Measurements from ENCODE around the gene GRSF1.
A peak's percentile ranks its signal among the peaks of the same experiment; 100 is the strongest.

GRSF1 gene

GRCh38 chr4:70838666-70839588 lies 763 bp downstream of the GRSF1 start:
- peak overlapping the region; percentile 96 for H3K4me3 ChIP-seq (ENCODE audit: low read length)
- peak; percentile 34 for DNase-seq (ENCODE audit: low read depth, low spot score)

DNA sequence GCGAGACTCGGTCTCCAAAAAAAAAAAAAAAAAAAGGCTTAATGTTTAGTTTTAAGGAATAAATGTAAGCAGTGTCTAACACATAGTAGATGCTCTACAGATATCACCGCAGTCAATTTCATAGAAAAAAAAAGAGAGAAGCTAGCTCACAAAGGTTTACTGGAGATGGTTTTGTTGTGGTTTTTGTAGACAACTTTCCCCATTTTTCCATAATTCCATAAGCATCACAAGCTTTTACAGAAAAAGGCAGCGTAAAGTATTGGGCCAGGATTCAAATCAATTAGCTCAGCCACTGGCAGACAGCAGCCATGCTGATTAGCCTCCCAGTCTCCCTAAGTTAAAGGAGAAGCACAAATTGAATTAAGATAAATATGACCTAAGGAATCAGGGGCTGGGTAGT lies 1.5 kb downstream of the GRSF1 start:
- peak overlapping the region; percentile 96 for H3K4me3 ChIP-seq (ENCODE audit: low read length)
- DNase-seq (ENCODE audit: low read depth, low spot score), result no peak

DNA sequence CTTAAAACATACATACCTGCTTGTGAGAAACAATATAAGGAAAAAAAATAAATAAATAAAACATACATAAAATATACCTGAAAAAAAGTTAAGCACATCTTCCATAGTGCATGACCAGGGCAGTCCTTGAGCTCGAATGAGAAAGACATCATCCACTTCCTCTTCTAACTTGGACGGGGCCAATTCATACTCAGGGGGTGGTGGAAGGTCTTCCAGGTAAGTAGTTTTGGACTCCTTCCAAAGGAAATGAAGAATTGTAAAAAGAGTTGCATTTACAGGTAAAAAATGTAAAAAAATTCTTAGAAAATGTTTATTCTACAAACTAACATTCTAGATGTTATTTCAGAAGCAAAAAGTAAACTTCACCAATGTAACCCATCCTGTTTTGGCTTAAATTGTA lies 3.6 kb downstream of the GRSF1 start:
- DNase-seq (ENCODE audit: low read depth, low spot score), result no peak
- no peak overlapping the region for H3K4me3 ChIP-seq (ENCODE audit: low read length)

DNA sequence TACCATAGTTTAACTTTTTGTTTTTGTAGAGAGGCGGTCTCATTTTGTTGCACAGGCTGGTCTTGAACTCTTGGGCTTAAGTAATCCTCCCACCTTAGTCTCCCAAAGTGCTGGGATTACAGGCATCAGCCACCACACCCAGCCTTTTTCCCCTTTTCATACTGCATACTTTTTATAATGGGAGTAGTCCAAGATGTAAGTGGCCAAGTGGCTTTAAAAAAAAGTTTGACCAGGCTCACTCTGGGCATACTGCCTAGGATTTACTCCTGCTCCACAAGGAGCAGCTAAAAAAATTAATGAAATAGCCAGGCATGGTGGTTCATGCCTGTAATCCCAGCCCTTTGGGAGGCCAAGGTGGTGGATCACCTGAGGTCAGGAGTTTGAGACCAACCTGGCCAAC lies 6.0 kb downstream of the GRSF1 start:
- DNase-seq (ENCODE audit: low read depth, low spot score), result no peak
- H3K4me3 ChIP-seq (ENCODE audit: low read length), result no peak overlapping the region

DNA sequence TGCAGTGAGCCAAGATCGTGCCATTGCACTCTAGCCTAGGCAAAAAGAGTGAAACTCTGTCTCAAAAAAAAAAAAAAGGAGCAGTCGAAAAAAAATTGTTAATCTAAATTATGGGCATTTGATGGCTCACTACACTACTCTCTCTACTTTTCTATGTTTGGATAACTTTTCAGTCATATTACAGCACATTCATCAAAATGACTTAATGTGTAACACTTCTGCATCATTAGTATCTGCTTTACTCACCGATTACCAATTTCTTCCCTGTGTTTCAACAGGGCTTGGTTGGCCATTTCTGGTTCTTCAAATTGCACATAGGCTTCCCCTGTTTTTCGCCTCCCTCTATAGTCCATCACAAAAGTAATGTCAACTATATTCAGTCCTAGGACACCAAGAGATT lies 8.4 kb downstream of the GRSF1 start:
- no peak overlapping the region for H3K4me3 ChIP-seq (ENCODE audit: low read length)
- DNase-seq (ENCODE audit: low read depth, low spot score), result no peak

GRCh38 chr4:70830054-70830453 lies 9.6 kb downstream of the GRSF1 start:
- no peak overlapping the region for H3K4me3 ChIP-seq (ENCODE audit: low read length)
- no peak for DNase-seq (ENCODE audit: low read depth, low spot score)

DNA sequence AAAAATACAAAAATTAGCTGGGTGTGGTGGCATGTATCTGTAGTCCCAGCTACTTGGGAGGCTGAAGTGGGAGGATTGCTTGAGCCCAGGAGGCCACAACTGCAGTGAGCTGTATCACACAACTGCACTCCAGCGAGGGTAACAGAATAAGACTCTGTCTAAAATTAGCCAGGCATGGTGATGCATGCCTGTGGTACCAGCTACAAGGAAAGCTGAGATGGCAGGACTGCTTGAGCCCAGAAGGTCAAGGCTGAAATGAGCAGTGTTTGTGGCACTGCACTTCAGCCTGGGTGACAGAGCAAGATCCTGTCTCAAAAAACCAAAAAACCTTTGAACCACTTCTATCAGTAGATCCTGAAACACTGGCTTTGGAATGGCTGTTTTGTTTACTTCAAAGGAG lies 10.2 kb downstream of the GRSF1 start:
- DNase-seq (ENCODE audit: low read depth, low spot score), result no peak
- no peak overlapping the region for H3K4me3 ChIP-seq (ENCODE audit: low read length)

- H3K4me3 ChIP-seq (ENCODE audit: low read length), result no peak overlapping the region
- no peak for DNase-seq (ENCODE audit: low read depth, low spot score)
Measured at GRCh38 chr4:70829015-70829414, 10.7 kb downstream of the GRSF1 start.

DNA sequence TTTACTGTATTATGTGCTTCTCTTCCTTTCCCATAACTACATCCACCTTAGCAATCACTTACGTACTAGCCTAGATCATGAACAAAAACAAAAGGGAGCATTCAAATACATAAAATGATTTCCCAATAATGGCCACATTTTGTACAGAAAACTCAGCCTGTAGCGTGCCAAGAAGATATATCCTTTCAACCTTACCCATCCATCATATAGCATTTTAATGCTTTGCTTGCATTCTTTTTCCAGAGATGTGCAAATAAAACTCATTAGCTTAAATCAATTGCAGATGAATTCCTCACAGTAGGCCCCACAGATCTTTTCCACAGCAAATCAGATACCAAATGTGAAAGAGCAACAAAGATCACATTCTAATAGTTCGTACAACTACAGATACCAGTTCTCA lies 20.8 kb downstream of the GRSF1 start:
- DNase-seq (ENCODE audit: low read depth, low spot score), result no peak
- H3K4me3 ChIP-seq (ENCODE audit: low read length), result no peak overlapping the region

DNA sequence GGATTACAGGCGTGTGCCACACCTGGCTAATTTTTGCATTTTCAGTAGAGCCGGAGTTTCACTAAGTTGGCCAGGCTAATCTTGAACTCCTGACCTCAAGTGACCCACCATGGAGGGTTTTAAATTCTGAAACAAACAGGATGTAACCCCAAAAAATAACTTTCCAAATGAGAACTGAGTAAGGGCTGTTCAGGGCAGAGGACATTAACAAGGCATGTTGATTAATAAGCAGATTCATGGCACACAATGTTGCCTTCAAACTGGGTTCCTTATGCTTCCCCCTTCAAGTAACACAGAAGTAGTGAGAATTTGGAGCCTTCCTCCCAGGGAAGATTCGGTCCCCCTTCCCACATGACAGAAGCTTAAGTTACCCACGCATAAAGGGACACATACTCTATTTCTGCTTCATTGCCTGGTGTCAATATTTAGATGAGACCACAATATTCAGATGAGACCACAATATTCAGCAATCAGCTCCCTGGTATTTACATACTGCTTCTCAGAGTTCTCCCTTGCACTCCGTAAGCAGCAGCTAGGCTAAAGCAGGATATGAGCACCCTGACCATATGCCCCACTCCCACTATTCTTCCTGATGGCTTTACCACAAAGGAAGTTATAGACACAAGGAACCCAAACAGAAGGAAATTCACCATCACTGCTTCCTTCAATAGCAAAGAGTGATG lies 21.4 kb downstream of the GRSF1 start:
- H3K4me3 ChIP-seq (ENCODE audit: low read length), result no peak overlapping the region
- peak; percentile 18 for DNase-seq (ENCODE audit: low read depth, low spot score)

DNA sequence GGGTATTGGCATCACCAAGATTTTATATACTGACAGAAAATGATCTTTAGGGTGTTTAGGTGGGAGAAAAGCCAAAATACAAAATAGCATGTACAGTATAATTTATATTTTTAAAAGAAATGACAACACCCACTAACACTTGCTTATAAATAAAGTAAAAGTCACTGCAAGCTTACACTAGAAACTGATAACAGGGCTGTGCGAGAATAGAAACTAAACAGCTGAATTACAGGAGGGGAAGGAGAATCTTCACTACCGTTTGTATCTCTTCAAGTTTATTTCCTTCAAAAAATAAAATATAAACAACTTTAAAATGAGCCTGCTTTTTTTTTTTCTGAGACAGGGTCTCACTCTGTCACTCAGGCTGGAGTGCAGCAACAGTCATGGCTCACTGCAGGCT lies 22.8 kb downstream of the GRSF1 start:
- H3K4me3 ChIP-seq (ENCODE audit: low read length), result no peak overlapping the region

GRCh38 chr4:70815370-70815769 lies 24.3 kb downstream of the GRSF1 start:
- H3K4me3 ChIP-seq (ENCODE audit: low read length), result no peak overlapping the region
- DNase-seq (ENCODE audit: low read depth, low spot score), result no peak

More for the DNA sequence above, 22.8 kb downstream of the GRSF1 start:
- DNase-seq (ENCODE audit: low read depth, low spot score), result no peak

DNA sequence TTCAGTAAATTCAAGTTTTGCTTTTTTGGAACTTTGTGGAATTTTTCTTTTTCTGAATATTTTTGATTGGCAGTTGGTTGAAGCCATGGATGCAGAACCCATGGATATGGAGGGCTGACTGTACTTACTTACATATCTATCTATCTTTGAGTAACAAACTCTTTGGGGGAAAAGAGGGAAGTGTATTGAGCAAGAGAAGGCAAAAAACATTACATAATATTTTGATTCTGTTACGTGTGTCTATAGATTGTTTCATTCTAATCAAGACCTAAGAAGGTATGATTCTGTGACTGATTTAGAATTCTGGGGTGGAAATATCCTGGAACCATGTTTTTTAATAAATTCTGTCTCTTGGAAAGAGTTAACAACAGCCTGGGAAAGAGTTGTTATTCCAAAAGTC lies 31.5 kb downstream of the GRSF1 start:
- no peak overlapping the region for H3K4me3 ChIP-seq (ENCODE audit: low read length)
- no peak for DNase-seq (ENCODE audit: low read depth, low spot score)

DNA sequence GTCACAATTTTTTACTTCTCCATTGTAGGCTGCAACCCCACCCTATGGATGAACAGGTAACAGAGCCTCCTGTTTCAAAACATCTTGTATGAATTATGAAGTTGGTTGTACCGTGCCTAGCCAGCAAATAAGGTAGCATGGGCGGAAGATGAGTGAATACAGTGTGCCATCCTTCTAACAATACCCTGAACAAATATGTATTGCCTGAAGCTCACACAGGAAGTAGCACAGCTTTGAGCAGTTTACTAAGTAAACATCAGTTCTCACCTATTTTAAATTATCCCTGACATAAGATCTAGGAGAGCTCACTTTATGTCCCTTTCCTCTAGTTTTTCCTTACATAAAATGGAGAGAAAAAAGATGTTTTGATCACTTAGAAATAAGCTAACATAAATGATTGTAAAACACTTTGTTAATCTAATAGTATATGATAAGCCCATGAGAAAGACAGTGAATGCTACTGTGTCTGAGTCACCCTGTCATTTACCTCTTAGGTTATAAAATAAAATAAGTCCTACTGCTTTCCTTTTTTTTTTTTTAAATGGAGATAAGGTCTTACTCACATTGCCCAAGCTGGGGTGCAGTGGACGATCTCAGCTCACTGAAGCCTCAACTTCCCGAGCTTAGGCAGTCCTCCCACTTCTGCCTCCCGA lies 36.6 kb downstream of the GRSF1 start:
- DNase-seq (ENCODE audit: low read depth, low spot score), result no peak
- H3K4me3 ChIP-seq (ENCODE audit: low read length), result no peak overlapping the region

- peak; percentile 73 for DNase-seq (ENCODE audit: low read depth, low spot score)
- no peak overlapping the region for H3K4me3 ChIP-seq (ENCODE audit: low read length)
Measured at GRCh38 chr4:70801265-70801809, 38.4 kb downstream of the GRSF1 start.

- no peak overlapping the region for H3K4me3 ChIP-seq (ENCODE audit: low read length)
- DNase-seq (ENCODE audit: low read depth, low spot score), result no peak
Measured at GRCh38 chr4:70793626-70794025, 46.1 kb downstream of the GRSF1 start.

DNA sequence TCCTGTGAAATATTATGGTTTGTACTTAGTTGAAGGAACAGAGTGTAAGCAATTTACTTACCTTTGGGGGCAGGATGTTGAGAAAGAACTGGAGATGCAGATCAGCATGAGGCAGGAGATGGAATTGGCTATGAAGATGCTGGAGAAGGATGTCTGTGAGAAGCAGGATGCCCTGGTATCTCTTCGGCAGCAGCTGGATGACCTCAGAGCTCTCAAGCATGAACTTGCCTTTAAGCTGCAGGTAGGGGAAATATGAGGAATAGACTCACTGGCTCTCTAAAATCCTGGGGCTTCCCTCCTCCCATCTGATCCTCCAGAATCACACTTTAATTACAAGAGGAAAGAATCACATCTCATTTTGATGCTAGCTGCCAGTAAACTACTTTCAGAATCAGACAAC lies 51.0 kb downstream of the GRSF1 start:
- no peak for DNase-seq (ENCODE audit: low read depth, low spot score)
- H3K4me3 ChIP-seq (ENCODE audit: low read length), result no peak overlapping the region

DNA sequence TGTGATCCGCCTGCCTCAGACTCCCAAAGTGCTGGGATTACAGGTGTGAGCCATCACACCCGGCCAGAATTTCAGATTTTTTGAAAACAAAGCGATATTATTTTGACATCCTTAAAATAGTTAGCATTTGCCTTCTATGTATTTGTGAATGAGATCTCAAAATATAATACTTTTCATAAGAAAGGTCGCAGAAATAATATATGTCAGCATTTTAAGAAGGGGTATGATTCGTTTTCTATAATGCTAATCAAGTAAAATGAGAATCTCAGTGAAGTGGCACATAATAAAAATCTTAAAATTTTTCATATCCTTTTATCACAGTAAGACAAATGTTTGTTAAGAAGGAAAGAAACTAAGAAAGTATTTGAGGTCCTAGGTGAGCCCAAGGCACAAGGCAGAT lies 52.2 kb downstream of the GRSF1 start:
- no peak overlapping the region for H3K4me3 ChIP-seq (ENCODE audit: low read length)
- DNase-seq (ENCODE audit: low read depth, low spot score), result no peak

GRCh38 chr4:70783096-70783495 lies 56.6 kb downstream of the GRSF1 start:
- no peak for DNase-seq (ENCODE audit: low read depth, low spot score)

GRCh38 chr4:70778888-70779422 lies 60.7 kb downstream of the GRSF1 start:
- DNase-seq (ENCODE audit: low read depth, low spot score), result no peak
- H3K4me3 ChIP-seq (ENCODE audit: low read length), result no peak overlapping the region

More at GRCh38 chr4:70783096-70783495, 56.6 kb downstream of the GRSF1 start:
- H3K4me3 ChIP-seq (ENCODE audit: low read length), result no peak overlapping the region
